Endothelial cell of umbilical vein (primary cell): ENCODE data around the gene ELOB. TPM values are rescaled to one million over a fixed set of nuclear protein-coding genes. Genes with fewer than 3 reads are reported as not detected.

Experiments used
- BruUV-seq: library from RNA; stranded (reverse); fragments of 400-500 nt; replicated peaks from 2 replicates; lab custom pipeline; 2021; lab: Mats Ljungman, UMichigan
- CTCF ChIA-PET: fragments of 300-600, 350-600 bp; sonication (Branson Sonifier 250); formaldehyde crosslinking; loops from one replicate; lab custom pipeline; 2021; ENCODE audit warnings: antibody characterized with exemption, inconsistent platforms; lab: Charles Lee
- POLR2A ChIA-PET: fragments of 300-600, 350-600 bp; sonication (Branson Sonifier 250); formaldehyde crosslinking; loops from one replicate; lab custom pipeline; 2021; ENCODE audit warnings: antibody characterized with exemption, inconsistent platforms; lab: Charles Lee
- DNase-seq: peaks from one replicate; pipeline ENCODE4 v3.0.0-alpha.2; 2011; ENCODE audit warnings: low read depth, low spot score
- FAIRE-seq: peaks from 2 replicates; lab custom pipeline; 2011; peaks lifted over from hg19 to GRCh38; lab: Jason Lieb, UNC
- H2AFZ ChIP-seq: 2 replicates; pipeline ENCODE4 v1.6.0; 2012; ENCODE audit warnings: low read depth, low read length, control low read depth, inconsistent platforms
- H3K27ac ChIP-seq: 2 replicates; pipeline ENCODE4 v1.5.1; 2011; ENCODE audit warnings: low read depth, mild to moderate bottlenecking, control low read depth, low read length, moderate library complexity; ENCODE audit not compliant: insufficient read depth
- H3K27me3 ChIP-seq, 2 experiments: 2 replicates each; pipeline versions ENCODE4 v1.6.0 to v1.6.1; 2011; ENCODE audit warnings: low read length in 2 of 2, mixed read lengths in 1 of 2; ENCODE audit not compliant: control insufficient read depth in 2 of 2, insufficient read depth in 2 of 2
- H3K36me3 ChIP-seq, 2 experiments: 2 replicates in 1 of 2; 3 replicates in 1 of 2; pipeline ENCODE4 v1.5.1; 2011; ENCODE audit warnings: low read length in 2 of 2, mild to moderate bottlenecking in 1 of 2, moderate library complexity in 1 of 2; ENCODE audit not compliant: control insufficient read depth in 2 of 2, insufficient read depth in 2 of 2; ENCODE audit errors: extremely low read depth in 1 of 2
- H3K4me1 ChIP-seq: 3 replicates; pipeline ENCODE4 v1.5.1; 2011; ENCODE audit warnings: mild to moderate bottlenecking, low read length; ENCODE audit not compliant: control insufficient read depth, insufficient read depth; ENCODE audit errors: extremely low read depth
- H3K4me2 ChIP-seq: 2 replicates; pipeline ENCODE4 v1.6.1; 2011; ENCODE audit warnings: low read length, control low read depth, mixed read lengths; ENCODE audit not compliant: insufficient read depth
- H3K4me3 ChIP-seq, 3 experiments: fragments of 200-600 bp in 1 of 3; sonication (generic), shearing (Covaris generic) in 1 of 3; replicated peaks in 1 of 3; 2 replicates each; pipeline ENCODE4 v1.5.1; 2011 to 2016; ENCODE audit warnings: control low read depth in 3 of 3, low read length in 3 of 3, mild to moderate bottlenecking in 2 of 3, inconsistent platforms in 1 of 3, low read depth in 1 of 3, moderate library complexity in 1 of 3; ENCODE audit not compliant: insufficient read depth in 1 of 3
- H3K79me2 ChIP-seq: 2 replicates; pipeline ENCODE4 v1.6.0; 2012; ENCODE audit warnings: low read length, inconsistent platforms; ENCODE audit not compliant: control insufficient read depth, insufficient read depth
- H3K9ac ChIP-seq: replicated peaks from 2 replicates; pipeline ENCODE3; 2011; ENCODE audit warnings: low read length, control low read depth; ENCODE audit not compliant: insufficient read depth; ENCODE audit errors: extremely low read depth
- H3K9me1 ChIP-seq: replicated peaks from 3 replicates; pipeline ENCODE4 v1.6.0; 2011; ENCODE audit warnings: mild to moderate bottlenecking, low read length; ENCODE audit not compliant: control insufficient read depth, insufficient read depth; ENCODE audit errors: extremely low read depth
- H3K9me3 ChIP-seq: replicated peaks from 2 replicates; pipeline ENCODE4 v1.5.1; 2012; ENCODE audit warnings: low read length, inconsistent platforms; ENCODE audit not compliant: control insufficient read depth, insufficient read depth
- H4K20me1 ChIP-seq: replicated peaks from 2 replicates; pipeline ENCODE3; 2011; ENCODE audit warnings: mild to moderate bottlenecking, low read length; ENCODE audit not compliant: control insufficient read depth, insufficient read depth; ENCODE audit errors: extremely low read depth
- EZH2 ChIP-seq: IDR thresholded peaks from 2 replicates; pipeline ENCODE4 v1.6.1; 2012; ENCODE audit warnings: borderline replicate concordance, low read depth, mild to moderate bottlenecking, moderate library complexity, low read length, inconsistent platforms; ENCODE audit not compliant: severe bottlenecking
- FOS ChIP-seq: IDR thresholded peaks from 2 replicates; pipeline ENCODE4 v1.6.1; 2011; ENCODE audit warnings: mild to moderate bottlenecking, low read length, moderate library complexity, borderline replicate concordance; ENCODE audit not compliant: insufficient read depth
- JUN ChIP-seq: IDR thresholded peaks from 2 replicates; pipeline ENCODE4 v1.6.1; 2011; ENCODE audit warnings: borderline replicate concordance, low read depth; ENCODE audit not compliant: insufficient read length, insufficient read depth
- MAX ChIP-seq: IDR thresholded peaks from 2 replicates; pipeline ENCODE4 v1.6.1; 2011; ENCODE audit not compliant: insufficient read depth, insufficient read length
- POLR2AphosphoS5 ChIP-seq: IDR thresholded peaks from 2 replicates; pipeline ENCODE4 v1.6.1; 2012; ENCODE audit warnings: low read depth, mild to moderate bottlenecking, control low read depth, low read length, moderate library complexity; ENCODE audit not compliant: insufficient read depth
- dilution Hi-C: fragments of 300-500 bp; cut with MboI; formaldehyde crosslinking; loops from one replicate; pipeline ENCODE4 v1.15.0; 2019; ENCODE audit warnings: low sequenced_read_pairs; ENCODE audit not compliant: extremely low pct_ligation_motif_present
- intact Hi-C: fragments of 100-400 bp; cut with micrococcal nuclease; formaldehyde crosslinking; loops from one replicate; pipeline ENCODE4 v1.10.0; 2022
- polyA plus RNA-seq, 4 experiments: library from polyadenylated mRNA; depleted of rRNA in 3 of 4; stranded (reverse) in 3 of 4; unstranded in 1 of 4; fragments of >200 nt; gene quantifications; 2 replicates each; pipeline versions ENCODE4 v1.2.1 to v1.2.3, GENCODE V29; 2011 to 2012; ENCODE audit warnings: missing spikeins in 1 of 4
- total RNA-seq: library from RNA; stranded (reverse); gene quantifications from 2 replicates; pipeline ENCODE4 v1.2.3, GENCODE V29; 2021
- TF ChIP-seq, protein P1 (sequence below), 2 donors: IDR thresholded peaks; 1 replicate in 1 of 2; 2 replicates in 1 of 2; pipeline ENCODE4 v1.5.1; 2011; ENCODE audit warnings: low read length in 2 of 2, mild to moderate bottlenecking in 2 of 2, moderate library complexity in 2 of 2, control low read depth in 1 of 2, inconsistent platforms in 1 of 2, low read depth in 1 of 2; ENCODE audit not compliant: insufficient read depth in 1 of 2; ENCODE audit errors: extremely low read depth in 1 of 2

ELOB gene
- total and polyA plus RNA-seq, 2 donors (not counting 3 experiments of a cell fraction or from before 2014, with no cell fraction given): 251 to 848 TPM

GRCh38 chr16:2728034-2728433 lies 49.0 kb downstream of the ELOB start:
- H3K27ac ChIP-seq: no peak overlapping the region
- no peak overlapping the region for H3K4me3 ChIP-seq
- BruUV-seq: no TSS peak
- ChIA-PET CTCF (interaction anchor here (0.8 to 1.5 kb wide), 4 partner anchors 9 to 199 kb away, joined by 3 to 4 read pairs (median 4); no protein-coding TSS in a partner anchor), POLR2A (no interaction called here)
- FAIRE-seq (no peak), DNase-seq (no peak)
- no peaks in the 10 kb centered on the region for H3K36me3 ChIP-seq
- H3K79me2 ChIP-seq: no peaks in the 10 kb centered on the region
- H2AFZ ChIP-seq: no peak overlapping the region
- H3K9me1 ChIP-seq: no peaks in the 10 kb centered on the region
- no peak overlapping the region for H3K9ac ChIP-seq
- intact Hi-C loops (no loop called here), dilution Hi-C loops (no loop called here)
- TF ChIP-seq EZH2 (no peak), JUN (no peak), MAX (no peak)
- H4K20me1 ChIP-seq: no peaks in the 10 kb centered on the region
- H3K4me2 ChIP-seq: no peak overlapping the region
- peaks cover 0 to 4% of the 10 kb centered on the region in 2 experiments for H3K27me3 ChIP-seq
- no peaks in the 10 kb centered on the region for H3K9me3 ChIP-seq
- no peaks in the 10 kb centered on the region for H3K4me1 ChIP-seq

GRCh38 chr16:2726923-2727322 lies 50.2 kb downstream of the ELOB start:
- FAIRE-seq (no peak), DNase-seq (no peak)
- intact Hi-C loops (no loop called here), dilution Hi-C loops (no loop called here)
- ChIA-PET CTCF (no interaction called here), POLR2A (no interaction called here)
- Histone ChIP-seq H4K20me1 (no peaks in the 10 kb centered on the region), H2AFZ (no peak overlapping the region), H3K9me1 (no peaks in the 10 kb centered on the region), H3K4me2 (no peak overlapping the region), H3K27me3 (peaks cover 0 to 4% of the 10 kb centered on the region in 2 experiments), H3K79me2 (no peaks in the 10 kb centered on the region), H3K9ac (no peak overlapping the region), H3K4me1 (no peaks in the 10 kb centered on the region), H3K4me3 (no peak overlapping the region), H3K9me3 (no peaks in the 10 kb centered on the region), H3K27ac (no peak overlapping the region), H3K36me3 (no peaks in the 10 kb centered on the region)
- TF ChIP-seq POLR2AphosphoS5: no peak
- no peak for TF ChIP-seq JUN
- no peak for TF ChIP-seq FOS
- TF ChIP-seq MAX: no peak
- TF ChIP-seq, protein P1, sequence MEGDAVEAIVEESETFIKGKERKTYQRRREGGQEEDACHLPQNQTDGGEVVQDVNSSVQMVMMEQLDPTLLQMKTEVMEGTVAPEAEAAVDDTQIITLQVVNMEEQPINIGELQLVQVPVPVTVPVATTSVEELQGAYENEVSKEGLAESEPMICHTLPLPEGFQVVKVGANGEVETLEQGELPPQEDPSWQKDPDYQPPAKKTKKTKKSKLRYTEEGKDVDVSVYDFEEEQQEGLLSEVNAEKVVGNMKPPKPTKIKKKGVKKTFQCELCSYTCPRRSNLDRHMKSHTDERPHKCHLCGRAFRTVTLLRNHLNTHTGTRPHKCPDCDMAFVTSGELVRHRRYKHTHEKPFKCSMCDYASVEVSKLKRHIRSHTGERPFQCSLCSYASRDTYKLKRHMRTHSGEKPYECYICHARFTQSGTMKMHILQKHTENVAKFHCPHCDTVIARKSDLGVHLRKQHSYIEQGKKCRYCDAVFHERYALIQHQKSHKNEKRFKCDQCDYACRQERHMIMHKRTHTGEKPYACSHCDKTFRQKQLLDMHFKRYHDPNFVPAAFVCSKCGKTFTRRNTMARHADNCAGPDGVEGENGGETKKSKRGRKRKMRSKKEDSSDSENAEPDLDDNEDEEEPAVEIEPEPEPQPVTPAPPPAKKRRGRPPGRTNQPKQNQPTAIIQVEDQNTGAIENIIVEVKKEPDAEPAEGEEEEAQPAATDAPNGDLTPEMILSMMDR (IDR thresholded peaks at IDR 0.05; ENCODE audit: extremely low read depth in 1 of 2, insufficient read depth in 1 of 2, low read depth in 1 of 2, low read length in 2 of 2): no peak
- no peak for TF ChIP-seq EZH2
- no TSS peak for BruUV-seq
